Psoas muscle (tissue), 8 donors: ENCODE measurements around the gene SPATA13. TPM values are rescaled to one million over a fixed set of nuclear protein-coding genes. Genes with fewer than 3 reads are reported as not detected.

ENCODE experiments used
- ATAC-seq, 4 donors: fragments of 200-7000 bp; cut with Tn5 transposase; one replicate each; pipeline ENCODE4 v1.9.1; 2020; ENCODE audit warnings: moderate library complexity in 3 of 4, mild to moderate bottlenecking in 2 of 4
- DNase-seq, 2 donors: peaks; one replicate each; pipeline ENCODE4 v3.0.0-alpha.2; 2020
- H3K27ac ChIP-seq: fragments of 200-600 bp; one replicate; pipeline ENCODE4 v1.8.0; 2022
- H3K27me3 ChIP-seq, 3 donors: fragments of 200-600 bp in 1 of 3; one replicate each; pipeline versions ENCODE4 v1.6.1 to v1.8.0; 2013 to 2022; ENCODE audit warnings: low read length in 2 of 3, mild to moderate bottlenecking in 2 of 3, moderate library complexity in 1 of 3; ENCODE audit not compliant: insufficient read depth in 3 of 3
- H3K36me3 ChIP-seq, 2 donors: fragments of 200-600 bp in 1 of 2; one replicate each; pipeline versions ENCODE4 v1.6.1 to v1.8.0; 2013 to 2022; ENCODE audit warnings: low read depth in 1 of 2, mild to moderate bottlenecking in 1 of 2, moderate library complexity in 1 of 2; ENCODE audit not compliant: insufficient read depth in 1 of 2
- H3K4me1 ChIP-seq: fragments of 200-600 bp; one replicate; pipeline ENCODE4 v1.8.0; 2022
- H3K4me3 ChIP-seq: fragments of 200-600 bp; one replicate; pipeline ENCODE4 v1.8.0; 2022; ENCODE audit warnings: mild to moderate bottlenecking
- H3K9me3 ChIP-seq: fragments of 200-600 bp; one replicate; pipeline ENCODE4 v1.8.0; 2022
- CTCF ChIP-seq: fragments of 200-600 bp; IDR thresholded peaks from one replicate; pipeline ENCODE4 v1.8.0; 2022; ENCODE audit warnings: antibody characterized with exemption
- WGBS, 3 donors: extraction: QIAGEN DNeasy Blood & Tissue Kit; methylation state at CpG; one replicate each; pipeline versions ENCODE4 v1.1.6 to v1.1.7; 2013; 5-methylcytosine and 5-hydroxymethylcytosine counted together
- intact Hi-C, 2 donors: fragments of 100-400 bp; cut with DNase I; formaldehyde crosslinking; loops; one replicate each; pipeline versions ENCODE4 v1.11.0 to v1.14.2; 2022
- polyA plus RNA-seq, 3 donors: library from polyadenylated mRNA; stranded (reverse); fragments of 200-250 nt; gene quantifications; one replicate each; pipeline ENCODE4 v1.2.3, GENCODE V29; 2013
- total RNA-seq, 4 donors: library from RNA; stranded (reverse); fragmentation: NEBNext Ultra II Directional in 2 of 4; extraction: Animal tissue kit (Norgen Biotek cat#: 25700) in 2 of 4; gene quantifications; one replicate each; pipeline versions ENCODE4 v1.2.1 to v1.2.4, GENCODE V29; 2021 to 2023
- donor health status: healthy with polysubstance abuse.
- donor health status: DM: no; HTN: no; CAD: no; lungs with moderate emphysema.
- donor health status: Bipolar disorder and iron deficiency.
- donor health status: healthy.
- donor health status: DM: yes; HTN: yes; CAD: no.
- donor health status: DM: no; HTN: no; CAD: no.
- donor health status: DM: no; HTN: no; CAD: no.
- donor health status: DM: yes; HTN: yes; CAD: no.

SPATA13 gene
- total and polyA plus RNA-seq, 7 donors = 0.87 to 5.8 (median 2.5) TPM

- H3K4me1 ChIP-seq = no peaks in the 10 kb centered on the region
- DNase-seq = no peak
- intact Hi-C loops = no loop called here
- ATAC-seq = no peak
- H3K27me3 ChIP-seq = no peaks in the 10 kb centered on the region
- H3K4me3 ChIP-seq = no peak overlapping the region
- H3K27ac ChIP-seq = no peak overlapping the region
- TF ChIP-seq CTCF = no peak
- no peaks in the 10 kb centered on the region for H3K36me3 ChIP-seq
- WGBS, 3 donors = 89 to 93% (median 92%) methylated on average over 9 of the region's 9 CpGs
- no peaks in the 10 kb centered on the region for H3K9me3 ChIP-seq
These were observed 23.2 kb downstream of the SPATA13 start for GRCh38 chr13:24183741-24184182.

DNA sequence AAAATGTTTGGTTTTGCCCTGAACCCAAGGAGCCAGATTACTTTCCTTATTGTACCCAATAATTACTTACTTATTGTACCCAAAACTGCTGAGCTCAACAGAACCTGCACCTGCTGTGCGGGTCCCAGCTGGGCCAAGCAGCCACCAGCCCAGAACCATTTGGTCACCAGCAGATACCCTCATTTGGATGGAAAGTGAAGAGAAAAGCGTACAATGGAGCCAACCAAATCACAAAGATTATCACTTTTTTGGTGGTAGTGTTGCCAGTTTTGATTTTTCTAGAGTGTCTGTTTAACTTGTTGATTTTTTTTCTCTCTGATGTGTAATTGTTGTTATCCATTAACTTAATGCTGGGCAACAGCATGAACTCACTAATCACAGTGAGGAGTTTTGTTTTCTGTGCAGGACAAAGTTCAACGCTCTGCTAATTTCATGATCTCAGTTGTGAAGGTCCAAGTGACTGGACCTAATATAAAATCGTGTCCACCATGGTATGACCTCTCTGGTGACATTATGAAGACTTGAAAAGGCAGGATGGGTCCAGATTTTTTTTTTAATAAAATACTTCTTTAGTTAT is 23.8 kb downstream of the SPATA13 start:
- Histone ChIP-seq H3K27me3 (no peaks in the 10 kb centered on the region), H3K9me3 (no peaks in the 10 kb centered on the region), H3K4me1 (no peaks in the 10 kb centered on the region), H3K36me3 (no peaks in the 10 kb centered on the region), H3K27ac (no peak overlapping the region), H3K4me3 (no peak overlapping the region)
- 58 to 83% (median 66%) methylated on average over 4 of the region's 4 CpGs for WGBS, 3 donors
- intact Hi-C loops = no loop called here
- ATAC-seq (no peak), DNase-seq (no peak)
- TF ChIP-seq CTCF = no peak

- no peaks in the 10 kb centered on the region for H3K36me3 ChIP-seq
- H3K4me1 ChIP-seq = no peaks in the 10 kb centered on the region
- ATAC-seq = no peak
- intact Hi-C loops = no loop called here
- no peaks in the 10 kb centered on the region for H3K27me3 ChIP-seq
- 90 to 93% (median 93%) methylated on average over 11 of the region's 11 CpGs for WGBS, 3 donors
- no peak overlapping the region for H3K27ac ChIP-seq
- DNase-seq = no peak
- no peaks in the 10 kb centered on the region for H3K9me3 ChIP-seq
- H3K4me3 ChIP-seq = no peak overlapping the region
- TF ChIP-seq CTCF = no peak
These were observed 24.4 kb downstream of the SPATA13 start for GRCh38 chr13:24184882-24185281.

DNA sequence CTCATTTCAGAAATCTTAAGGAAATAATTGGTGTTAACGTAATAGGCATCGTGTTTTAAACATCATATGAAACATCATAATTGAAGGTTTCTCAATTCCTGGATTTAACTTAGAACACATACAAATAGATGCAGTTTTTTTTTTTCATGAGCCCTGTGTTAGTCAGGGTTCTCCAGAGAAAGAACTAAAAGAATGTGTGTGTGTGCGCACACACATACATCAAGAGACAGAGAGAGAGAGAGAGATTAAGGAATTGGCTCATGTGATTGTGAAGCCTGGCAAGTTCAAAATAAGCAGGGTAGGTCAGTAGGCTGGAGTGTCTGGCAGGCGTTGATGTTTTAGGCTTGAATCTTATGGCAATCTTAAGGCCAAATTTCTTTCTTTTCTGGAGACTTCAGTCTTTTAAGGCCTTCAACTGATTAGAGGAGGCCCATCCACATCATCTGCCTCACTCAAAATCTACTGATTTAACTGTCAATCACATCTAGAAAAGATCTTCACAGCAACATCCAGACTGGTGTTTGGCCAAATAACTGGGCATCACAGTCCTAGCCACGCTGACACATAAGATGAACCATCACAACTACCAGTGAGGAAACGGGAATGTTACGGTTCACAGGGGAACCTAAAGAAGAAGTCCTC is 25.2 kb downstream of the SPATA13 start:
- intact Hi-C loops = no loop called here
- 88 to 96% (median 88%) methylated on average over 7 of the region's 7 CpGs for WGBS, 3 donors
- Histone ChIP-seq H3K27ac (no peak overlapping the region), H3K9me3 (no peaks in the 10 kb centered on the region), H3K36me3 (no peaks in the 10 kb centered on the region), H3K27me3 (no peaks in the 10 kb centered on the region), H3K4me1 (no peaks in the 10 kb centered on the region), H3K4me3 (no peak overlapping the region)
- no peak for ATAC-seq
- DNase-seq = no peak
- TF ChIP-seq CTCF = no peak

DNA sequence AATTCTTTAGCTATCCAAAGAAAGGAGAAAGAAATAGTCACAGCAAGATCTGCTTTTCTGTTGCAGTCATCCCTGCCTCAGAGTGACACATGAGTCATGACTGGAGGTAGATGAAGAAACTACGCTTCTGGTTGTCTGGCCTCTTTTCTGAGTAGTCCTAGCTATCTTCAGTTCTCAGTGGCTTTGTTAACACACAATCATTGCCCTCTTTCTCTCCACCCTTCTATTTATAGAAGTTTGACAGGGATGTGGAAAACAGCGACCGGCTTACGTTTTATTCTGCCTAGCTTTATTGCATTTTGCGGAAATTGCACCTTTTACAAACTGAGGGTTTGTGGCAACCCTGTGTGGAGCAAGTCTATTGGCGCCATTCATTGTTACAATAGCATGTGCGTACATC is 26.7 kb downstream of the SPATA13 start:
- intact Hi-C loops = no loop called here
- H3K27me3 ChIP-seq = no peaks in the 10 kb centered on the region
- ATAC-seq = no peak
- DNase-seq = no peak
- 77 to 89% (median 88%) methylated on average over 7 of the region's 7 CpGs for WGBS, 3 donors
- H3K9me3 ChIP-seq = no peaks in the 10 kb centered on the region
- no peaks in the 10 kb centered on the region for H3K4me1 ChIP-seq
- no peak for TF ChIP-seq CTCF
- H3K4me3 ChIP-seq = no peak overlapping the region
- H3K27ac ChIP-seq = no peak overlapping the region
- no peaks in the 10 kb centered on the region for H3K36me3 ChIP-seq
